Posterior vena cava (tissue), 2 donors: ENCODE data around the gene CCR3. TPM values are rescaled to one million over a fixed set of nuclear protein-coding genes. Genes with fewer than 3 reads are reported as not detected.
A peak's percentile ranks its signal among the peaks of the same experiment; 100 is the strongest.
"Not testable (repeated sequence)": the region's sequence is repeated elsewhere in the genome, so short reads cannot be mapped to it uniquely, and the experiment has no call there.

Source experiments
- DNase-seq: peaks from one replicate; pipeline ENCODE4 v3.0.0-alpha.2; 2020; ENCODE audit warnings: low spot score
- intact Hi-C, 2 donors: fragments of 100-400 bp; cut with DNase I; formaldehyde crosslinking; loops; one replicate each; pipeline versions ENCODE4 v1.14.1 to v1.14.2; 2022 to 2023
- long read RNA-seq, 2 donors: library from polyadenylated mRNA; unstranded; transcript quantifications; one replicate each; pipeline ENCODE4 v2.0.0, GENCODE V29; 2020 to 2021
- total RNA-seq, 2 donors: library from RNA; stranded (reverse); fragmentation: NEBNext Ultra II Directional; extraction: Animal tissue kit (Norgen Biotek cat#: 25700); gene quantifications; one replicate each; pipeline ENCODE4 v1.2.1, GENCODE V29; 2021
- donor health status: DM: yes; HTN: yes; CAD: no.
- donor health status: DM: yes; HTN: yes; CAD: no.

CCR3 gene
- total RNA-seq: not detected
- long read RNA-seq, donor 1: 0 reads
- long read RNA-seq, donor 2: 0 reads

DNA sequence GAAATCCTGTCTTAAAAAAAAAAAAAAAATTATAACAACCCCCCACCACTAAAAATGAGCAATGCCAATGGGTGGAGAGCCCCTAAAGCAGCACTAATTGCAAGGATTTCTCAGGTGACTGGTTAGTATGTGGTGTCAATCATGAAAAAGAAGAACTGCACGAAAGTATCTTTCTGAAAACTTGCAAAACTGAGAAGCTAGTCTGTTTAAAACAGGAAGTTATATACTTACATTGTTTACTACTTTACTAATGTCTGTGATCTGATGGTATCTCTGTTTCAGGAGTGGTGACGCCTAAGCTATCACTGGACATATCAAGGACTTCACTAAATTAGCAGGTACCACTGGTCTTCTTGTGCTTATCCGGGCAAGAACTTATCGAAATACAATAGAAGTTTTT, at the start of gene CCR3:
Gene CCR3 (plus strand): TSS at position 341 of the 400 bp plus-strand sequence. CDS start 22,699 bp downstream, outside the sequence.
- intact Hi-C loops: no loop called here
- DNase-seq: no peak

DNA sequence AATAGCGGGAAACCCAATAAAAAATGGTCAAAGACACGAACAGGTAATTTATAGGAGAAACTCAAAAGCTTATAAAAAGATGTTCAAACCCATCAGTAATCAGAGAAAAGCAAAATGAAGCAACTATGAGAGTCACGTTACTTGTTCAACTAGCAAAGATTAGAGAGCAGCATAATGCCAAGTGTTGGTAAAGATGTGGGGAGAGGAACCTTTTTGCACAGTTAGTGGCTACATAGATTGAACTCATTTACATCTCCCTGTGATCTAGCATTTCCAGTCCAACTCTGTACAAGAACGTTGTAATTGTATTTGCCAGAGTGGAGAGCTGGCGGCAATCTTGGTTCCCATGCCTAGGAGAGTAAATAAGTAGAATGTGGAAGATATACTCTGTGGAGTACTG, 49.3 kb upstream of the CCR3 start:
- intact Hi-C loops: no loop called here
- no peak for DNase-seq

DNA sequence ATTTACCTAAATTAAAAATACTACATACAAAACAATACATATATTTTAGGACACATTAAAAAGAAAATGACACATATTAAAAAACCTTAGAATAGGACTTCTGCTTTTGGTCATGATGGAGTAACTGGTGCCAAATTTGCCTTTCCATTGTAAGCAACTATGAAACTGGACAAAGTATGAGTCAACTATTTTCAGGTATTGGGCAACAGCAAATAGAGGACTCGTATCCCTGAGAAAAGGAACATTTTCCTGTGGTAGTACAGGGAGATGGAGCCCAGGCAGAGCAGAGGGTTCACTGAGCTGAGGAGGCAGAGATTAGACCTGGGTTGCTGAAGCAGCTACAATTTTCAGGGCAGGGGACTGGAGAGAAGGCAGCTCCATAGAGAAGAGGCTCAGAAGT, 48.8 kb upstream of the CCR3 start:
- intact Hi-C loops: no loop called here

DNA sequence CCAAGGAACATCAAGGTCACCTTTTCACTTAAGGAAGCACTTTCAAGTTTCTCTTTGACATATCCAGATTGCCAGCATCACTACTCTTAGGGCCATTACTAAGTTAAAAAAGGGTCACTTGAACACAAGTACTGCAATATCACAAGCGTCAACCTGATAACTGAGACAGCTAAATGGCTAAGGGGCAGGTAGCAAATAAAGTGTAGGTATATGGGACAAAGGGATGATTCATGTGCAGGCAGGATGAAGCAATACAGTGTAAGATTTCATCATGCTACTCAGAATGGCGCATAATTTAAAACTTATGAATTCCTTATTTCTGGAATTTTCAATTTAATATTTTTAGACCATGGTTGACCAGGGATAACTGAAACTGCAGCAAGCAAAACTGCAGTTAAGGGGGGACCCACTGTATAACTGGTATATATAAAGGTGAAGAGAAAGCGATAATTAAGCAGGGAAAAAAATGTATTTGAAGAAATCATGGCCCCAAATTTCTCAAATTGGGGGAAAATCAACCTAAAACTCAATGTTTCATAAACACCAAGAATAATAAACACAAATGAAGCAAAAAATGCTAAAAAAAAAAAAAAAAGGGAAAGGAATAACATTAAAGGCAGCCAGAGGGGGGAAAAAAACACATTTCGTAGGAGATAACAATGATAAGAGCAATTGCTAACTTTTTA, 47.2 kb upstream of the CCR3 start:
- DNase-seq: no peak
- intact Hi-C loops: no loop called here

More for the DNA sequence above, 48.8 kb upstream of the CCR3 start:
- no peak for DNase-seq

- DNase-seq: no peak
- intact Hi-C loops: no loop called here
These were observed 45.9 kb upstream of the CCR3 start for GRCh38 chr3:46196261-46196957.

DNA sequence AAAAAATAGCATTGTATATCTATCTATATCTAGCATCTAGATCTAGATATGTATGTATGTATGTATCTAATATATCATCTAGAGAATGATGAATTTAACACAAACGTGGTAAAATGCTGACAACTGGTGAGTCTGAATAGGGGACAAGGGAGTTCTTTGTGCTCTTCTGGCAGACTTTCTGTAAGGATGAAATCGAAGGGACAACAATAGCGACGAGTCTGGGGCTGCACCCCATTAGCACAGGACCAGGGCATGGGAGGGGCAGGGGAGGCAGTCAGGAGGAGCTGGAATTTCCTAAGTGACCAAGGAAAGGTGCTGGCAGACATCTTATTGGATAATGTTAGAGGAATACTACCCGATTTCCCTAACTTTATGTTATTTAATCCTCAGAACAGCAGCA, 42.0 kb upstream of the CCR3 start:
- DNase-seq: no peak
- intact Hi-C loops: no loop called here

GRCh38 chr3:46200790-46201189, 41.5 kb upstream of the CCR3 start:
- intact Hi-C loops: no loop called here
- no peak for DNase-seq

DNA sequence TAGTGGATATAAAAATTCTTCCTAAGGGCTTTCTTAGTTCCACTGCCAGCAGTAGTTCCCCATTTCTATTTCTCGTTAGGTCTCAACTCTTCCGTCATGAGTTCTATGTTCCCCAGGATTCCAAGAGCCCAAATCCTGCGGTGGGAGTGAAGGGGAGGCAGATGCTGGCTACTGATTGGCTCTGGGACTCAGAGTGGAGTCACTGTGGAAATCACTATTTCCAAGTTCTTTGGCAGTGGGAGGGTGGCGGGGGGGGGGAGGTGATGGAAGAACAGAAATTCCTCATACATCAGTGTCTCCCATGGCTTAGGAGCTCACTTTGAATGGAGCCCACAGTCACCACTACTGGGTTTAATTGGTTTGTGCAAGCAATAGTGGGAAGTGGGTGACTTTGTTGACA, 39.7 kb upstream of the CCR3 start:
- DNase-seq: no peak
- intact Hi-C loops: no loop called here

DNA sequence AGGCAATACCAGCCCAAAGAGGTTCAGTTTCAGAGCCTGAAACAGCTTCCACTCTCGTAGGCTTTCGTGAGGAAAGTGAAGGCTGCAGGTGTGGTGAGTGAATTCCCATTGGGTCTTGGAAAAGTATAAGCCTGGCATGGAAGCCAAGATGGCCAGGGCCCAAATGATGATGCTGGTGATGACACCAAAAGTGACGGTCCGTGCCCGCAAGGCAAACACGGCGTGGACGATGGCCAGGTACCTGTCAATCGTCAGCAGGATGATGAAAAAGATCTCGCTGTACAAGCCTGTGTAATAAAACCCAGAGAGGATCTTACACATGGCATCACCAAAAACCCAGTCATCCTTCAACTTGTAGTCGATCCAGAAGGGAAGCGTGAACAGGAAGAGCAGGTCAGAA, 38.6 kb upstream of the CCR3 start:
- no peak for DNase-seq
- intact Hi-C loops: no loop called here

DNA sequence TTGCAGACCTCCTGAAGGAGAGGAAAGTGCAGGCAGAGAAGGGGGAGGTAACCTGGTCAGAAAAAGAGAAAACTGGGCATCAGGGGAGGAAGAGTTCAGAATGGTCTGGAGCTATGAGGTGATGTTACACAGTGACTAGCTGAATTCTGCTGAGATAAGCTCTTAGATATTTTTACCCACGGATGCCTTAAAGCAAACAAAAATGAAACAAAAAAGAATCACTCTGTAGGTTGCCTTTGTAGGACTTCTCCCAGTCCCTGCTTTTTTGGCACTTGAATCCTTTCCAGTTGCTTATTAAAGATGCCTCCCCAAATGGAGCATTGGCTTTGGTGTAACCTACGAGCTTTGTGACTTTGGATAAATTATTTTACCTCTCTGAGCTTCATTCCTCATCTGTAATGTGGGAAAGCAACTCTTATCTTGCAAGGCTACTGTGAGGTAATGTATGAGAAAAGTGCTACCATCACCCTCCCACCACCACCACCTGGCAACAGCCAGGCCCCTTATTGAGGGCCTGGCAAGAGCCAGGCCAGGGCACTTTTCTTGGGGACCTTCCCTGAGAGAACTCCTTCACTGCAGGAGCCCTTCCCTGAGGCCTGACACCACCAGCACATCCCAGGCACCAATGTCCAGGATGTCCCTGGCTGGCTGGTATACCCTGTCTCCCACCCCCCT, 36.8 kb upstream of the CCR3 start:
- intact Hi-C loops: no loop called here
- DNase-seq: no peak

DNA sequence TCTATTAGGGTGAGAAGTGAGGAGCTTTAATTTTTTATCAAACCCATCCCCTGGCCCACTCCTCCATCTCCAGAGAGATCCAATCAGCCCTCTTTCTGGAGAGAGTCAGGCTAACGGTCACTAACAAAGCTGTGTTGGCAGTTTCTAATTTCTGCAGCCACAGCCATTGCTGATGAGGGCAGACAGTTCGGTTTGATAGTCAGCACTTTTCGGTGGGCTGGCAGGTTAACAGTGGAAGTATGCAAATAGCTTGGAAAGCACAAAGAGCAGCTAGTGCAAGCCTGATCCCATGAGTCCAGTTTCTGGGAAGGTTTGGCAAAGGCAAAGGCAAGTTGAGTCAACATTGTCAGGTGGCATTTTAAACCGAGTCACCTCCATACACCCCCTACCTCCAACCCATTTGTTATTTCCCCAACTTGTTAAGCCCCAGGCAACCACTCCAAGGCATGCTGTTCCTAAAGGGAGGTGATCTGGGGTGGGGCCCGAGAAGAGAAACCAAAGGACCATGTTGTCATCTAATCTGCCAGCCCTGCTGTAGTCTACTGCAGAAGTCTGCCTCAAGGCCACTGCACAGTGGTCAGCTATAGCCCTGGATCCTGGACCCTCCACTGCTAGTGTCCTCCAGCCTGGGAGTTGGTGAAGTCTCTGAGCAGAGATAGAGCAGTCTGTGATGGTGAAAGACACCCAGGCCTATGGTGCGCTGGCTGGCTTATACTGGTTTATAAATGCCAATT, 35.8 kb upstream of the CCR3 start:
- DNase-seq: no peak
- intact Hi-C loops: no loop called here

GRCh38 chr3:46207514-46207913, 34.7 kb upstream of the CCR3 start:
- DNase-seq, intact Hi-C loops: not testable (repeated sequence)

DNA sequence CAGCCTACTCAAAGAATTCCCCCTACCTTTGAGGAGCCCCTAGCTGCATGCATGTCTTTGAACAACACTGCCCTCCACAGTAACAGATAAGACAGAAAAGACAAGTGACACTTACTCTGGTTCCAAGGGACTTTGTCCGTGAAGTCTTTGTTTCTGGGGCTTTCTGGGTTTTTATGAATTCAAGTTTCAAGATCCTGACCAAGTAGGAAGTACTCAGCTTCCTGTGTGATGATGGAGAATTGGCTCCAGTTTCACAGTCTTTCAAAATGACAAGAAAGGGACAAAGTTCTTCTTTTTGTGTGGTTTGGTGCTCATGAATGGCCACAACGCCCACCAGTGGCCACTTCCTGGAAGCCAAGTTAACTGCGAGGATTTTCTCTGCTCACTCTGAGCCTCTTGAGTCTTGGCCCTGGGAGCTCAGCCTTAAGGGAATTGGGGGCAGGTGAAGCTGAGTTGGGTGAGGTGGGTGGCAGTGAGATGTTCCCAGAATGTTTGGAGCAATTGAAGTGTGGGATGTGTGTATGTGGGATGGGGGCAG, 34.0 kb upstream of the CCR3 start, which contains the start of gene CCR1:
Gene CCR1 (minus strand): TSS at position 147 of the 538 bp plus-strand sequence. CDS start 4,000 bp downstream, outside the sequence.
- DNase-seq: peak; percentile 87
- intact Hi-C loops: loop anchor here in 1 of 2 donors (2.0 kb wide), 1 partner anchor 23 kb away; no protein-coding TSS in a partner anchor

GRCh38 chr3:46209053-46209452, 33.2 kb upstream of the CCR3 start:
- intact Hi-C loops: loop anchor here in 1 of 2 donors (2.0 kb wide), 1 partner anchor 22 kb away; no protein-coding TSS in a partner anchor
- DNase-seq: no peak

- no peak for DNase-seq
- intact Hi-C loops: loop anchor here in 1 of 2 donors (2.0 kb wide), 1 partner anchor 21 kb away; no protein-coding TSS in a partner anchor
These were observed 32.4 kb upstream of the CCR3 start for GRCh38 chr3:46209746-46210470.

- intact Hi-C loops: no loop called here
- no peak for DNase-seq
These were observed 30.2 kb upstream of the CCR3 start for GRCh38 chr3:46212101-46212500.

GRCh38 chr3:46213201-46213600, 29.1 kb upstream of the CCR3 start:
- intact Hi-C loops: no loop called here
- no peak for DNase-seq

DNA sequence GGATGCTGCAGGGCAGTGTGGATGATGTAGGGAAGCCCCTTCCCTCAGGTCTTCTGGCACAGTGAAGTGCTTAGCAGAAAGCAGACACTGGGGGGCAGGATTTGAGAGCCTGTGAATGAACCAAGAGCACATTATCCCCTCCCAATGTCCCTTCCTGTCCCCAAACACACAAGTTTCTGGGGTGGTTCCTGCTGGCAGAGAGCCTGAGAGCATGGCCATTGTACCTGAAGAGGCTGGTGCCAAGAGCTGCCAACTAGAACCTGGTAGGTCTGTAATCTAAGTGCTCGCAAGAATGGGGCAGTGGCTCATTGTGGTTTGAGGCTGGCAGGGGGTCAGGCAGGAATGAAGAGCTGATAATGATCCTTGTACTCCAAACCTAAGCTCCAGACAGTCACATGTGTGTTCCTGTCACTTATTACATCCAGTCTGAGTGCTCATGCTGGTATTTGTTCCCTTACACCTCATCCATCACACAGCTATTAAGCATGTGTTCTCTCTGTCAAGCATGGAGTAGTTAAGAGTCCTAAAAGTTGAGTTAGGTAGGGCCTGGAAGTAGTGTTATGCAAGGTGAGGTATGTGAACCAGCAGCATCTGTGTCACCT, 27.4 kb upstream of the CCR3 start:
- intact Hi-C loops: no loop called here
- no peak for DNase-seq
